Activated naive CD8-positive, alpha-beta T cell (primary cell): ENCODE data around the gene RASD2.

Experiments used
- H3K27ac Mint-ChIP-seq: one replicate; pipeline ENCODE4 v1.8.0; 2021; ENCODE audit warnings: mixed read lengths
- H3K27me3 Mint-ChIP-seq: one replicate; pipeline ENCODE4 v1.8.0; 2021; ENCODE audit warnings: mixed read lengths
- H3K36me3 Mint-ChIP-seq: one replicate; pipeline ENCODE4 v1.8.0; 2021; ENCODE audit warnings: mixed read lengths
- H3K4me1 Mint-ChIP-seq: one replicate; pipeline ENCODE4 v1.8.0; 2021; ENCODE audit warnings: low read depth, mixed read lengths
- H3K4me3 Mint-ChIP-seq: one replicate; pipeline ENCODE4 v1.8.0; 2021; ENCODE audit warnings: mild to moderate bottlenecking, mixed read lengths
- H3K9me3 Mint-ChIP-seq: one replicate; pipeline ENCODE4 v1.8.0; 2021; ENCODE audit warnings: low read depth, mixed read lengths

Gene RASD2

DNA sequence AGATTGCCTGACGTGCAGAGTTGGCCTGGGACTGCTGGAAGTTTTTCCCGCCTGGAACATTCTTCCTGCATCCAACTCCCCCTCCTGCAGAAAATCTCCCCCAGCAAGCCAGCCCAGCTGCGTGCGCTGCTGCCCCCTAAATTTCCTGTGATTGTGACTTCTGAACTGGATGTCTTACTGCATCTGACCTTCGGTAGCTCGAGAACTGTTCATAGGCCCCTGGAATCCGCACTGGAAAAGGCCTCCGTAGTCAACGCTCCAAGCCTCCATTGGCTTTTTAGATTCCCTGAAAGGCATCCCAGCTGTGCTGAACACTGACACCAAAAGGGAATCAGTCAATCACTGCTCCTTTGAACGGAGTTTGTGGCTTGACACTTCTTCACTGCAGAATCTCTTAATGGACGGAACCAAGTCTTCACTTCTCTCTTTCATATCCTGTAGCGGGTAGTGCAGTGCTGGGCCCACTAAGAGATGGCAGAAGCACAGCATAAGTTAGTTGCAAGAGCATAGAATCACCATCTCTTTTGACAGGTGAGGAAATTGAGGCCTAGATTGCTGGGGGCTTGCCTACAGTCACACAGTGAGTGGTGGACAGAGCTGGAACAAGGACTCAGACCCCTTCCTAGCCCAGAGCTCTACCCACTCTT lies 14.2 kb upstream of the RASD2 start:
- Mint-ChIP-seq H3K4me1 (no peaks in the 10 kb centered on the region), H3K27me3 (peaks cover 4% of the 10 kb centered on the region), H3K9me3 (peaks cover 5% of the 10 kb centered on the region), H3K27ac (no peak overlapping the region), H3K4me3 (no peak overlapping the region), H3K36me3 (peaks cover 4% of the 10 kb centered on the region)

DNA sequence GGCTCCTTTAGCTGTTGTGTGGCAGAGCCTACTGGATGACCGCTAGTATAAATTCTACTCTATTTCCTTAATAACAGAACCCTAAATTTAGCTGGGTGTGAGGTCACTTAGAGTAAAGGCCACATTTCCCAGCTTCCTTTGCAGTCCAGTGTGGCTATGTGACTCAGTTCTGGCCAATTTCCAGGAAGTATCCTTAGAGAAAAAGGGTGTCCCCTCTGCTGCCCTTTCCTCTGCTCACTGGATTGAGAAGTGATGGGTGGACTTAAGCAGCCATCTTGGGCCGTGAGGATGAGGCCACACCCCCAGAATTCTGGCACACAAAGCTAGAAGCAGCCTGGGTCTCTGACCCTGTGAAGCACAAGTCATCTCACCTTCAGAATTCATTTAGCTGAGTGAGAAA lies 11.7 kb upstream of the RASD2 start:
- Mint-ChIP-seq H3K27me3 (no peaks in the 10 kb centered on the region), H3K27ac (no peak overlapping the region), H3K4me3 (no peak overlapping the region), H3K36me3 (peaks cover 4% of the 10 kb centered on the region), H3K9me3 (peaks cover 5% of the 10 kb centered on the region), H3K4me1 (no peaks in the 10 kb centered on the region)

GRCh38 chr22:35530700-35531099 lies 9.9 kb upstream of the RASD2 start:
- Mint-ChIP-seq H3K27ac (no peak overlapping the region), H3K4me3 (no peak overlapping the region), H3K9me3 (peaks cover 5% of the 10 kb centered on the region), H3K27me3 (no peaks in the 10 kb centered on the region), H3K4me1 (no peaks in the 10 kb centered on the region), H3K36me3 (peaks cover 4% of the 10 kb centered on the region)

DNA sequence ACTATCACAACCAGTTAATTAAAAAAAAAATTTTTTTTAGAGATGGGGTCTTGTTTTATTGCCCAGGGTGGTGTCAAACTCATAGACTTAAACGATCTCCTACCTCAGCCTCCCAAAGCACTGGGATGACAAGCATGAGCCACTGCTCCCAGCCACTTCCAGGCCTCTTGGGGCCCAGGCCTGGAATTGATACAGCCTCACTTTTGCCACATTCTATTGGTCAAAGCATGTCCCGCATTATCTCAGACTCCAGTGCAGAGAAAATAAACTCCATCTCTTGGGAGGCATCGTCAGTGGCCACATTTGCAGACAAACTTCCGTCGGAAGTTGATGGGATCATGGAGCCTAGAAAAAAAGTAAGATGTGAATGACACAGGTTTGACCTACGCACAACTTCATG lies 9.4 kb upstream of the RASD2 start:
- no peak overlapping the region for H3K4me3 Mint-ChIP-seq
- H3K9me3 Mint-ChIP-seq: peaks cover 5% of the 10 kb centered on the region
- H3K36me3 Mint-ChIP-seq: peaks cover 4% of the 10 kb centered on the region
- H3K27me3 Mint-ChIP-seq: no peaks in the 10 kb centered on the region
- no peaks in the 10 kb centered on the region for H3K4me1 Mint-ChIP-seq
- H3K27ac Mint-ChIP-seq: no peak overlapping the region

DNA sequence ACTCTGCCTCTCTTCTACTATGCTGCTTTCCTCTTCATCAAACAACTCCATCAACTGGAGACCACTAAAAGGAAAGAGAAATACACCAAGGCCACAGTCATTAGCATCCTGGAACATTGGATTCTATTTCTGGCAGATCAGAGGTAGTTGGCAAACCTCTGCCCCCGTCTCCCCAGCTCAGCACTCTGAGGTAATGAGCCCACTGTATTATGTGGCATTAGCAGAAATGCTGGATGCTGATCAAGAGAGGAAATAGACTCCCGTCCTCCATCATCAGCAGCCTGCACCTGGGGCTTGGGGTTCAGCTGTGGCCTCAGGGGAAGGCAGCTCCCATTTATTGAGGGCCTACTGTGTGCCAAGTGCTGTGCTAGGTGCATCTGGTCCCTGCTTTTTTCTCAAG lies 9.0 kb upstream of the RASD2 start:
- peaks cover 4% of the 10 kb centered on the region for H3K36me3 Mint-ChIP-seq
- no peak overlapping the region for H3K4me3 Mint-ChIP-seq
- H3K9me3 Mint-ChIP-seq: peaks cover 5% of the 10 kb centered on the region
- H3K27me3 Mint-ChIP-seq: no peaks in the 10 kb centered on the region
- H3K27ac Mint-ChIP-seq: no peak overlapping the region
- H3K4me1 Mint-ChIP-seq: no peaks in the 10 kb centered on the region

GRCh38 chr22:35533365-35534029 lies 7.1 kb upstream of the RASD2 start:
- no peak overlapping the region for H3K27ac Mint-ChIP-seq

DNA sequence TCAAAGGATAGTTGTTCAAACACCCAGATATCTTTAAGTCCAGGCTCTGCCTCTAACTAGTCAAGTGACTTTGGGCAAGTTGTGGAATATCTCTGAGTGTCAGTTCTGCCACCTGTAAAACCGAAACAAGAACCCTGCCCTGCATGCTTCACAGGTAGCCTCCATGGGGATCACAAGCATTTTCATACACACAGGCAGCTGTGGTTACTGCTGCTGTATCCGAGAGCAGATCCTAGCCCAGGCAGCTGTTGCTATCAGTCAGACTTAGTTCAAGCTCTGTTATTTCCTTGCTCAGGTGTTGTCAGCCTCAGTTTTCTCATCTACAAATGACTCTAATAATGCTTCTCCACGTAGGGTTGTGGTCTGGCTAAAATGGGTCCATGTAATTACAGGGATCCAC lies 6.5 kb upstream of the RASD2 start:
- H3K36me3 Mint-ChIP-seq: peaks cover 4% of the 10 kb centered on the region
- H3K4me3 Mint-ChIP-seq: no peak overlapping the region
- peaks cover 5% of the 10 kb centered on the region for H3K9me3 Mint-ChIP-seq
- no peak overlapping the region for H3K27ac Mint-ChIP-seq
- no peaks in the 10 kb centered on the region for H3K27me3 Mint-ChIP-seq
- no peaks in the 10 kb centered on the region for H3K4me1 Mint-ChIP-seq

More at GRCh38 chr22:35533365-35534029, 7.1 kb upstream of the RASD2 start:
- H3K4me1 Mint-ChIP-seq: no peaks in the 10 kb centered on the region
- H3K4me3 Mint-ChIP-seq: no peak overlapping the region
- H3K9me3 Mint-ChIP-seq: peaks cover 5% of the 10 kb centered on the region
- no peaks in the 10 kb centered on the region for H3K27me3 Mint-ChIP-seq
- H3K36me3 Mint-ChIP-seq: peaks cover 4% of the 10 kb centered on the region

GRCh38 chr22:35537232-35537631 lies 3.4 kb upstream of the RASD2 start:
- Mint-ChIP-seq H3K27me3 (peaks cover 3% of the 10 kb centered on the region), H3K4me1 (peaks cover 9% of the 10 kb centered on the region), H3K36me3 (no peaks in the 10 kb centered on the region), H3K27ac (no peak overlapping the region), H3K9me3 (no peaks in the 10 kb centered on the region), H3K4me3 (no peak overlapping the region)

- Mint-ChIP-seq H3K36me3 (no peaks in the 10 kb centered on the region), H3K27me3 (peaks cover 9% of the 10 kb centered on the region), H3K27ac (no peak overlapping the region), H3K4me1 (peaks cover 12% of the 10 kb centered on the region), H3K9me3 (no peaks in the 10 kb centered on the region), H3K4me3 (peak overlapping the region; percentile 52)
Observed at GRCh38 chr22:35538801-35539321, 1.8 kb upstream of the RASD2 start.

- Mint-ChIP-seq H3K36me3 (no peaks in the 10 kb centered on the region), H3K4me1 (peaks cover 12% of the 10 kb centered on the region), H3K27ac (no peak overlapping the region), H3K9me3 (no peaks in the 10 kb centered on the region), H3K4me3 (peak overlapping the region; percentile 75), H3K27me3 (peaks cover 9% of the 10 kb centered on the region)
Observed at GRCh38 chr22:35539487-35539886, 1.1 kb upstream of the RASD2 start.

DNA sequence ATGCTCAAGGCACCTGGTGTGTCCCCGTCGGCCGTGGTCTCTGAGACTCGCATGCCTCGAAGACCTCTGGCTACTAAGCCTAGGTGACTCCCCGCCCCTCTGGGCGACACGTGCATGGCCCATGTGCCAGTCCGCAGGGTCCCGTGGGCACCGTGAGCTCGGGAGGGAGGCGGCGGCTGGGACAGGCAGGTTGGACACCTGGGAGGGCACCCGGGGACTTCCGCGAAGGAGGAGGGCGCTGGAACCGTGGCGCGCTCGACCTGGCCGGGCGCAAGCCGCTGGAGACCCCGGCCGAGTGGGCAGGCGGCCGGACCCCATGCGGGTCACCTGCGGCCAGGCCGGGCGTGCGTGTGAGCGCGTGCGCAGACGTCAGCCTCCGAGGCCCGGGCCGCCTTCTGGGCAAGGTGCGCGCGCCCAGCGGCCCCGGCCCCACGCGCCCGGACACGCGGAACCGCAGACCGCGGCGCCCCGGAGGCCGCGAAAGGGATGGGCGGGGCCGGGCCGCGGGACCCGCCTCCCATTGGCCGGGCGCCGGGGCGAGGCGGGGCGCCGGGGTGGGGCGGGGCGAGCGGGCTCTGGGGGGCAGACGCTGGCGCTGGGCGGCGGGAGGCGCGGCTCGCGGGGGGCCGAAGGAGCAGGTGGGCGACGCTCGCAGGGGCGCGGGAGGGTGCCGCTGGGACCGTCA lies 579 bp upstream of the RASD2 start:
- Mint-ChIP-seq H3K27ac (no peak overlapping the region), H3K4me3 (peak overlapping the region; percentile 75), H3K36me3 (no peaks in the 10 kb centered on the region), H3K9me3 (no peaks in the 10 kb centered on the region), H3K4me1 (peaks cover 12% of the 10 kb centered on the region), H3K27me3 (peaks cover 11% of the 10 kb centered on the region)

DNA sequence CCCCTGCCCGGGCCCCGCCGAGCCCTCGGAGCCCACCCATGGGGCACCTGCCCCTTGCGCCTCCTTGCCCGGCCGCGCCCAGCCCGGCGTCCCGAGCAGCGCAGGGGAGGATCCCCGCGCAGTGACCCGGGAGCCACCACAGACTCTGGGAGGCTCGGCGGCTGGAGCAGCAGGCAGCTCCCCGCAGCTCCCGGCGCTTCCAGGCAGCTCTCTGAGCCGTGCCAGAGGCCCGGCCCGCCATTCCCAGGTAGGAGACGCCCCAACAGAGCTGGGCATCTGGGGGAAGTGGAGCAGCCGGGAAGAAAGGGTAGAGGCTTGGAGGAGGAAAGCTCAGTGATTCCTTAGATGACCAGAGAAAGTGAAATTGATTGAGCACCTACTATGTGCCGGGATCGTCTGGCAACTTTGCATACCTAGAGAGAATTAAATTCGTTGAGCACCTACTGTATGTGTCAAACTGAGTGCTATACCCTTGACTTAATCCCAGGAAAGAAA lies 670 bp downstream of the RASD2 start:
- Mint-ChIP-seq H3K4me1 (peaks cover 12% of the 10 kb centered on the region), H3K36me3 (no peaks in the 10 kb centered on the region), H3K9me3 (no peaks in the 10 kb centered on the region), H3K4me3 (peak overlapping the region; percentile 69), H3K27ac (no peak overlapping the region), H3K27me3 (peaks cover 14% of the 10 kb centered on the region)

- no peak overlapping the region for H3K4me3 Mint-ChIP-seq
- H3K9me3 Mint-ChIP-seq: no peaks in the 10 kb centered on the region
- no peaks in the 10 kb centered on the region for H3K36me3 Mint-ChIP-seq
- no peak overlapping the region for H3K27ac Mint-ChIP-seq
- H3K4me1 Mint-ChIP-seq: peaks cover 12% of the 10 kb centered on the region
- peaks cover 15% of the 10 kb centered on the region for H3K27me3 Mint-ChIP-seq
Observed at GRCh38 chr22:35542157-35542938, 1.7 kb downstream of the RASD2 start.

DNA sequence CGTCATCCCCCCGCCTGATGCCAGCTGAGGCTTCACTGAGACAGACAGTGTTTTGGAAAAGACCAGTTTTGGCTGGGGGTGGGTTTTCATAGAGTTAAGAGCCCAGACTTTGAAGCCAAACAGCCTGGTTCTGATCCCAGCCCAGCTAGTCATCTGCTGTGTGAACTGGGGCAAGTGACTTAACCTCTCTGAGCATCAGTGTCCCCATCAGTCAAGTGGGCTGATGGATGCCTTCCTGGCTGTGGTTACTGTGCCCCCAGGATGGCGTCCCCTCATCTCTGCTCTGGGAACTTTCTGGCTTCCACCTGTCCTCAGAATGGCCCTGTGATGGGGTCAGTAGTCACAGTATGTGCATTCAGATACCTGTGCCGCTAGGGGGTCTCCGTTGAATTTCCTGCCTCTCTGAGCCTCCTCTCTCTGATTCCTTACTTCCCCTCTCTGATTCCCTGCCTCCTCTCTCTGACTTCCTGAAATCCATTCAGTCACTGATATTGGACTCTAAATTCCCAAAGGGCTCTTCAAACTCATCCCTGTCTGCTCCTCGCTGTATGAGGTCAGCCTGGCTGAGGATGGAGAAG lies 2.4 kb downstream of the RASD2 start:
- Mint-ChIP-seq H3K4me3 (no peak overlapping the region), H3K27me3 (peaks cover 15% of the 10 kb centered on the region), H3K4me1 (peaks cover 12% of the 10 kb centered on the region), H3K36me3 (no peaks in the 10 kb centered on the region), H3K27ac (no peak overlapping the region), H3K9me3 (no peaks in the 10 kb centered on the region)
